H9 (cell line): ENCODE results near the gene SERPINA9. TPM values are rescaled to one million over a fixed set of nuclear protein-coding genes. Genes with fewer than 3 reads are reported as not detected.

Experiments
- DNase-seq: peaks from one replicate; pipeline ENCODE4 v3.0.0-alpha.2; 2017
- H2AFZ ChIP-seq: one replicate; pipeline ENCODE4 v1.6.1; 2013; ENCODE audit warnings: mild to moderate bottlenecking, low read length, control low read depth, moderate library complexity
- H2AK5ac ChIP-seq: 2 replicates; pipeline ENCODE4 v1.6.1; 2013; ENCODE audit warnings: low read length, control low read depth, mixed read lengths; ENCODE audit not compliant: insufficient read length
- H2BK120ac ChIP-seq: one replicate; pipeline ENCODE4 v1.6.1; 2013; ENCODE audit warnings: low read depth, mild to moderate bottlenecking, low read length, control low read depth, inconsistent platforms; ENCODE audit not compliant: poor library complexity, severe bottlenecking
- H2BK12ac ChIP-seq: 2 replicates; pipeline ENCODE4 v1.6.1; 2013; ENCODE audit warnings: low read length, control low read depth, mixed read lengths, low read depth; ENCODE audit not compliant: insufficient read length
- H2BK15ac ChIP-seq: 2 replicates; pipeline ENCODE4 v1.6.1; 2013; ENCODE audit warnings: low read depth, low read length, control low read depth
- H2BK20ac ChIP-seq: one replicate; pipeline ENCODE4 v1.6.1; 2013; ENCODE audit warnings: low read depth, mild to moderate bottlenecking, low read length, control low read depth, inconsistent platforms; ENCODE audit not compliant: poor library complexity, severe bottlenecking
- H2BK5ac ChIP-seq: 2 replicates; pipeline ENCODE4 v1.6.1; 2013; ENCODE audit warnings: low read length, control low read depth, mixed read lengths; ENCODE audit not compliant: insufficient read length
- H3K14ac ChIP-seq: 2 replicates; pipeline ENCODE4 v1.6.1; 2013; ENCODE audit warnings: low read length, control low read depth; ENCODE audit not compliant: insufficient read depth
- H3K18ac ChIP-seq: 2 replicates; pipeline ENCODE4 v1.6.1; 2013; ENCODE audit warnings: low read depth, mild to moderate bottlenecking, mixed read lengths, low read length, control low read depth; ENCODE audit not compliant: insufficient read length
- H3K23ac ChIP-seq: 2 replicates; pipeline ENCODE4 v1.6.1; 2013; ENCODE audit warnings: low read length, control low read depth, mixed read lengths, low read depth; ENCODE audit not compliant: insufficient read length
- H3K23me2 ChIP-seq: 2 replicates; pipeline ENCODE4 v1.6.1; 2013; ENCODE audit warnings: low read depth, mild to moderate bottlenecking, mixed read lengths, low read length, control low read depth; ENCODE audit not compliant: insufficient read length, poor library complexity, severe bottlenecking
- H3K27ac ChIP-seq: 2 replicates; pipeline ENCODE4 v1.5.1; 2013; ENCODE audit warnings: low read length, control low read depth, mixed read lengths, low read depth; ENCODE audit not compliant: insufficient read length
- H3K27me3 ChIP-seq: 2 replicates; pipeline ENCODE4 v1.6.1; 2013; ENCODE audit warnings: low read length, control low read depth, inconsistent platforms; ENCODE audit not compliant: insufficient read depth
- H3K4ac ChIP-seq: 2 replicates; pipeline ENCODE4 v1.6.1; 2013; ENCODE audit warnings: low read depth, mild to moderate bottlenecking, control low read depth, inconsistent platforms, low read length, moderate library complexity
- H3K4me1 ChIP-seq: 2 replicates; pipeline ENCODE4 v1.6.1; 2013; ENCODE audit warnings: low read length, control low read depth, inconsistent platforms; ENCODE audit not compliant: insufficient read depth
- H3K4me2 ChIP-seq: 2 replicates; pipeline ENCODE4 v1.6.1; 2013; ENCODE audit warnings: low read length, control low read depth, mixed read lengths; ENCODE audit not compliant: insufficient read length, insufficient read depth
- H3K56ac ChIP-seq: 2 replicates; pipeline ENCODE4 v1.6.1; 2013; ENCODE audit warnings: low read depth, mild to moderate bottlenecking, mixed read lengths, low read length, control low read depth; ENCODE audit not compliant: insufficient read length
- H3K79me1 ChIP-seq: 2 replicates; pipeline ENCODE4 v1.6.1; 2013; ENCODE audit warnings: low read depth, mild to moderate bottlenecking, moderate library complexity, low read length, control low read depth, inconsistent platforms; ENCODE audit not compliant: insufficient read depth, poor library complexity, severe bottlenecking
- H3K79me2 ChIP-seq: 2 replicates; pipeline ENCODE4 v1.6.1; 2013; ENCODE audit warnings: low read length, control low read depth, inconsistent platforms; ENCODE audit not compliant: insufficient read depth
- H3K9ac ChIP-seq: 2 replicates; pipeline ENCODE4 v1.6.1; 2013; ENCODE audit warnings: low read length, control low read depth, mixed read lengths; ENCODE audit not compliant: insufficient read length; ENCODE audit errors: extremely low read depth
- H3K9me3 ChIP-seq: one replicate; pipeline ENCODE4 v1.6.1; 2013; ENCODE audit warnings: low read depth, low read length, inconsistent platforms; ENCODE audit not compliant: control insufficient read depth
- H3T11ph ChIP-seq: one replicate; pipeline ENCODE4 v1.6.1; 2013; ENCODE audit warnings: mild to moderate bottlenecking, low read length, control low read depth, inconsistent platforms
- H4K20me1 ChIP-seq: one replicate; pipeline ENCODE4 v1.6.1; 2013; ENCODE audit not compliant: control insufficient read depth, insufficient read length, insufficient read depth
- H4K5ac ChIP-seq: 2 replicates; pipeline ENCODE4 v1.6.1; 2013; ENCODE audit warnings: low read depth, mild to moderate bottlenecking, mixed read lengths, low read length, control low read depth; ENCODE audit not compliant: insufficient read length
- H4K8ac ChIP-seq: replicated peaks from 2 replicates; pipeline ENCODE4 v1.6.1; 2013; ENCODE audit warnings: low read length, control low read depth, mixed read lengths, low read depth; ENCODE audit not compliant: insufficient read length
- H4K91ac ChIP-seq: 2 replicates; pipeline ENCODE4 v1.6.1; 2013; ENCODE audit warnings: low read depth, mild to moderate bottlenecking, moderate library complexity, mixed read lengths, low read length, control low read depth; ENCODE audit not compliant: insufficient read length
- H3K27ac Mint-ChIP-seq, 3 experiments: 2 replicates in 2 of 3; 3 replicates in 1 of 3; pipeline ENCODE4 v1.8.0; 2020 to 2021; ENCODE audit warnings: mixed read lengths in 3 of 3, mild to moderate bottlenecking in 1 of 3, moderate library complexity in 1 of 3
- H3K27me3 Mint-ChIP-seq: 2 replicates; pipeline ENCODE4 v1.8.0; 2021; ENCODE audit warnings: low read depth, mild to moderate bottlenecking, moderate library complexity, mixed read lengths
- H3K36me3 Mint-ChIP-seq, 3 experiments: 2 replicates in 2 of 3; 3 replicates in 1 of 3; pipeline ENCODE4 v1.8.0; 2020 to 2021; ENCODE audit warnings: low read depth in 3 of 3, mixed read lengths in 3 of 3; ENCODE audit not compliant: insufficient read depth in 1 of 3
- H3K4me1 Mint-ChIP-seq, 2 experiments: 2 replicates each; pipeline ENCODE4 v1.8.0; 2020; ENCODE audit warnings: mixed read lengths in 2 of 2
- H3K4me3 Mint-ChIP-seq, 2 experiments: 2 replicates in 1 of 2; 3 replicates in 1 of 2; pipeline ENCODE4 v1.8.0; 2020 to 2021; ENCODE audit warnings: mild to moderate bottlenecking in 2 of 2, mixed read lengths in 2 of 2, moderate library complexity in 1 of 2
- H3K9me3 Mint-ChIP-seq, 2 experiments: 2 replicates in 1 of 2; 3 replicates in 1 of 2; pipeline ENCODE4 v1.8.0; 2020; ENCODE audit warnings: mild to moderate bottlenecking in 2 of 2, mixed read lengths in 2 of 2, moderate library complexity in 1 of 2
- CTCF ChIP-seq: fragments of 200-600 bp; sonication (generic); conservative IDR thresholded peaks from 3 replicates; pipeline ENCODE4 v1.8.0; 2021; ENCODE audit warnings: antibody characterized with exemption, mild to moderate bottlenecking
- whole genome bisulfite sequencing: extraction: QIAGEN DNeasy Blood & Tissue Kit; methylation state at CpG from one replicate; pipeline ENCODE4 v1.1.7; 2013; ENCODE audit warnings: missing lambda C conversion rate, low lambda C conversion rate, mixed read lengths; ENCODE audit not compliant: insufficient read length; ENCODE audit errors: extremely low coverage; 5-methylcytosine and 5-hydroxymethylcytosine counted together
- total RNA-seq: library from RNA; stranded (reverse); gene quantifications from 2 replicates; pipeline ENCODE4 v1.2.1, GENCODE V29; 2021

Gene SERPINA9
- total RNA-seq, 1 experiment from 2014 or later, result not detected

GRCh38 chr14:94515426-94515825, 39.4 kb upstream of the SERPINA9 start:
- H2AFZ ChIP-seq, result no peak overlapping the region
- no peaks in the 10 kb centered on the region for H3K9me3 ChIP-seq
- no peak overlapping the region for H3K56ac ChIP-seq
- H3K79me2 ChIP-seq, result no peaks in the 10 kb centered on the region
- H3K4me1 ChIP-seq, result peaks cover 8% of the 10 kb centered on the region; the same call in 1 of the 2 replicates
- no peak overlapping the region; the same call in 1 of the 2 replicates for H3K14ac ChIP-seq
- H3K27ac ChIP-seq, result no peak overlapping the region
- H3K9ac ChIP-seq, result no peak overlapping the region
- Mint-ChIP-seq H3K4me1 (peaks cover 14 to 23% of the 10 kb centered on the region in 2 experiments), H3K36me3 (peaks cover 0 to 15% (median 2%) of the 10 kb centered on the region in 3 experiments; a peak in 4 of 7 replicates), H3K27me3 (peaks cover 16% of the 10 kb centered on the region), H3K9me3 (peaks cover 9 to 11% of the 10 kb centered on the region in 2 experiments), H3K27ac (no peak overlapping the region), H3K4me3 (no peak overlapping the region)
- no peaks in the 10 kb centered on the region for H3K23me2 ChIP-seq
- no peak overlapping the region for H2BK15ac ChIP-seq
- H3K27me3 ChIP-seq, result no peaks in the 10 kb centered on the region
- no peak overlapping the region for H4K91ac ChIP-seq
- H4K20me1 ChIP-seq, result no peaks in the 10 kb centered on the region
- H3K23ac ChIP-seq, result no peak overlapping the region
- no peak overlapping the region for H3T11ph ChIP-seq
- no peak overlapping the region for H3K4ac ChIP-seq
- H3K18ac ChIP-seq, result no peak overlapping the region
- TF ChIP-seq CTCF, result no peak
- no peak overlapping the region for H2BK5ac ChIP-seq
- DNase-seq, result no peak
- H2BK20ac ChIP-seq, result no peak overlapping the region
- H4K8ac ChIP-seq, result no peak overlapping the region
- H2AK5ac ChIP-seq, result no peak overlapping the region
- no peak overlapping the region for H3K4me2 ChIP-seq
- no peak overlapping the region for H4K5ac ChIP-seq
- WGBS, result no CpG with 5 or more reads among the region's 9 CpGs
- H2BK120ac ChIP-seq, result no peak overlapping the region
- H3K79me1 ChIP-seq, result no peaks in the 10 kb centered on the region
- H2BK12ac ChIP-seq, result no peak overlapping the region
